HK-2 (cell line): ENCODE results near the gene TRPT1.

Experiments
- DNase-seq: peaks from one replicate; pipeline ENCODE4 v3.0.0-alpha.2; 2018; ENCODE audit not compliant: unreplicated experiment

The TRPT1 gene

DNA sequence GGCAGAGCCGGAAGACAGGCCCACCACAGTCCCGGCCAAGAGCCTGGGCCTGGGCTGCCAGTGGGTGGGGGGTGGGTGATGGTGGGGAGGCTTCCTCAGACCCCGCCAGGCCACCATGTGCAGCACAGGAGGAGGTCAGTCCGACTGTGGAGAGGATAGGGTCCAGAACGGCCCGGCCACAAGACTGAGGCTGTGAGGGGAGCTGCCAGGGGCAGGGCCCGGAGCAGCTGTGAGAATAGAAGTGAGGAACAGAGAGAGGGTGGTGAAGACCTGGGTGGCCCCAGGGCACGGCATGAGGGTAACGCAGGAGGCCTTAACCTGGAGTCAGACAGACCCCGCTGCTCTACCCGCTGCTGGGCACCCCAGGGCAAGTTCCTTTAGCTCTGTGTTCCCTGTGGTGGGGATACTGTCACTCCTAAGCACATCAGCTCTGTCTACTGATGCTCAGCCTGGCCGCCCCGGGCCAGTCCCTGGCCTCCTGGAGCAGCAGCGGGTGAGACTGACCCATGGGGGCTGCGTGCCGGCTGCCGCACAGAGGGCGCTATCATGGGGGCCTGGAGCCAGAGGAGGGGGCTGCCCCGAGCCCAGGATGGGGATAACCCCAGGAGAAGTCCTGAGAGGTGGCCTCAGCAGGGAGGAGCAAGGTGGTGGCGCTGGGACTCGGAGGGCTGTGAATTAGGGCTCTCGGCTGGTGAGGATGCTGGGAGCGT is 17.7 kb downstream of the TRPT1 start:
- no peak for DNase-seq

DNA sequence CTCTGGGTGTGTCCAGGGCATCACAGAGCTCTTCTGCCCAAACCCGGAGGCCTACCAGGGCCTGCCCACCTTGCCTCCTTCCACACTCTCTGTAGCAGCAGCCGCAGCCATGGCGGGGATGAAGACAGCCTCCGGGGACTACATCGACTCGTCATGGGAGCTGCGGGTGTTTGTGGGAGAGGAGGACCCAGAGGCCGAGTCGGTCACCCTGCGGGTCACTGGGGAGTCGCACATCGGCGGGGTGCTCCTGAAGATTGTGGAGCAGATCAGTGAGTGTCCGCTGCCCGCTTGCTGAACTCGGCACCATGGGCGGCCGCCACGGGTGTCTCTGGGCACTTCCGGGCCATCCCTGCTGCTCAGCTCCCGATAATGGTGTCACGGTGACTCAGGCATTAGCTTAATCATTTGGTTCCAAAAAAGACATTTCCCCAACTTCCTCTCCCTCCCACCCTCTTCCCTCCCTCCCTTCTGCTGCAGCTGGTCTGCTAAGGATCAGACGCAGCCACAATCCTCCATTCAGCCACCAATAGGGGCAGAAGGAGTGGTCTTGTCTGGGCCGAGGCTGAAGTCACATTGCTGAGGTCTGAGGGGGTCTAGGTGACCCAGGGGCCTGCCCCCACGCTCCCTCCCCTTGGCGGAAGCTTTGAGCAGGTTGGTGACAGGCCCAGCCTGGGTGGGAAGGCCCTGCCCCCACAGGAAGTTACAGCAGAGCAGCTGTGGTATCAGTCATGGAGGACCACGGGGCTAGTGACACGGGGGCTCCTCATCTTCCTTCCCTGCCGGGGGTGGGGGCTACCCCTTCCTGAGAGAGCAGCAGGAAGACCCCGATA is 18.5 kb downstream of the TRPT1 start:
- DNase-seq, result no peak

DNA sequence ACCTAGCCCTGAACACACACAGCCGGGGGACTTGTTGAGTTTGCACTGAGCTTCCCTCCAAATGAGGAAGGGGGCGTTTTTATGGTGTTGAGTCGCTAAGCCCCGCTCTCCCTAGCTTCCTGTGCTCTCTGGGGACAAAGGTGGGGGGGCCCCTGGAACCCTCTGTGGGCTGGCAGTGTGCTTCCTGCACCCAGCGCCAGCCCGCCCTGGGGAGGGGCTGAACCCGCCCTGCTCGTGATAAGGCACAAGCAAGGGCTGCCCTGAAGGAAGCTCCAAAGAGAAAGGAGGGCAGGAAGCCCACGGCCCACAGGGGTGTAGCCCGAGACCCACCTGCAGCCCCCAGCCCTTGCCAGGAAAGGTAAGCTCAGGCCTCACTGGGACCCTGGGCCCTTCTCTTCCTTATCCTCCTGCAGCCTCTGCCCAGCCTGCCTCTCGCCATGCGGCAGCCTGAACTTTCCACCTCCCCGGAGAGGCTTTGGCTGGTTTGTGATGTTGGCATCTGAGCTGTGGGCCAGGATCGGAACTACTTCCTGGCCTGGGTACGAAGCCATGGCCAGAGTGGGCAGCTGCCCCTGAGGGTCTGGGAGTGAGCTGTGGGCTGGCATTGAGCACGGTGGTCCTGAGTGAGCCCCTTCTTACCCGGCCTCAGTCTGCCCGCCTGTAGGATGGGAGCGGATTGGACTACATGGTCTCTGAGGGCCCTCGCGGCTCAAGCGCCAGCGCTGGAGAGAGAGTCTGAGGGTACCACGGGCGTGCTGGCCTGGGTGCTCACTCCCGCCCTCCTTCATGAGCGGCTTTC is 19.3 kb downstream of the TRPT1 start, which contains the start of gene FERMT3:
Gene FERMT3, plus strand, starts transcription at position 265 of the 799 bp plus-strand sequence. CDS start 644 bp downstream, outside the sequence.
- no peak for DNase-seq

DNA sequence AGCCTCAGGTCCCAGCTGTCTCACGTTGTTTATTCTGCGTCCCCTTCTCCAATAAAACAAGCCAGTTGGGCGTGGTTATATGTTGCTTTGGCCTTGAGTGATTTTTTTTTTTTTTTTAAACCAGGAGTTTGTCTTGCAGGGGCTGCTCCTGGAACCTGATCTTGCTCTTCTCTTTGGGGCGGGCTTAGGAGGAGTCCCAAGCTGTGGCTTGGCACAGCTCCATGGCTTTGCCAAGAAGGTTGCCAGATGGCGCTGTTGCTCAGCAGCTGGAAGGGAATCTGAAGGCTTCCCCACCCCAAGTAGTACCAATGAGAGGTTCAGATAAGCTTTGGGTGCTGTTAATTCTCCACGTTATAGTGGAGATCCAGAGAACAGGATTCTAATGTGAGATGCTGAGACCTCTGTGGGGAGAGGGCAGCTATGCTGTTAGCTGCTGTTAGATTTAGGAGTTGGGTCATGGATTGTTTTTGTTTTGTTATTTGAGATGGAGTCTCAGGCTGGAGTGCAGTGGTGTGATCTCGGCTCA is 21.5 kb downstream of the TRPT1 start:
- peak; percentile 68 for DNase-seq

DNA sequence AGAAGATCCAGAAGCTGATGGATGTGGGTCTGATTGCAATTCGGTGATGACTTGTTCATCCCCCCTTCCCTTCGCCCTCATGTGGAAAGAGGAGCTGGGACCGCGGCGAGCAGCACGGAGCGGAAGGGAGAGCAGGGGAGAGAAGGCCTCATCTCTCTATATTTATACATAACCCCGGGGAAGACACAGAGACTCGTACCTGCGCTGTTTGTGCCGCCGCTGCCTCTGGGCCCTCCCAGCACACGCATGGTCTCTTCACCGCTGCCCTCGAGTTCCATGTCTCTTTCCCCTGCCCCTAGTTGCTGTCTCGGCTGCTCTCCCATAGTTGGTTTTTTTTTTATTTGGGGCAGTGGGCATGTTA is 21.9 kb downstream of the TRPT1 start:
- DNase-seq, result no peak

DNA sequence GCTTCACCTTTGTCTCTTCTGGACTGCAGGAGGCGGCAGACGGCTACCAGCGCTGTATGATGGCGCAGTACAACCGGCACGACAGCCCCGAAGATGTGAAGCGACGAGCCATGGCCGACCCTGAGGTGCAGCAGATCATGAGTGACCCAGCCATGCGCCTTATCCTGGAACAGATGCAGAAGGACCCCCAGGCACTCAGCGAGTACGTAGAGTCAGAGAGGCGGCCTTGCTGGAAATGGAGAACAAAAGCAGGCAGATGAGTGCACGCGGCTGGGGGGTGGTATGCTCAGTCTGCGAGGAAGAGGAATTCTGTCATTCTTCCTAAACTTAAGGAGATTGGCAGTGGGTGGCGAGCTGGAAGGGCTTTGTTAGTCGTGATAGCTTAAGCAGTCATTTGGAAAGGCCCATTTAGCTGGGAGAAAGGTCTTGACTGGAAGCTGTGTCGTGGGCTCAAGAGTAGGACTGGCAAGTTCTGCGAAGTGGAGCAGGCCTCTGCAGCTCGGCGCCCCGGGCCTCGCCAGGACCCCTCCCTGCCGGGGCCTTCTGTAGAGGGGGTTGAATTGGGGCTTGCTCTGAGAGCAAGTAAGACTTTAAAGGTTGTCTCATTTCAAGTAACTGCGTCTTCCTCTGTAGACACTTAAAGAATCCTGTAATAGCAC is 22.4 kb downstream of the TRPT1 start:
- no peak for DNase-seq

DNA sequence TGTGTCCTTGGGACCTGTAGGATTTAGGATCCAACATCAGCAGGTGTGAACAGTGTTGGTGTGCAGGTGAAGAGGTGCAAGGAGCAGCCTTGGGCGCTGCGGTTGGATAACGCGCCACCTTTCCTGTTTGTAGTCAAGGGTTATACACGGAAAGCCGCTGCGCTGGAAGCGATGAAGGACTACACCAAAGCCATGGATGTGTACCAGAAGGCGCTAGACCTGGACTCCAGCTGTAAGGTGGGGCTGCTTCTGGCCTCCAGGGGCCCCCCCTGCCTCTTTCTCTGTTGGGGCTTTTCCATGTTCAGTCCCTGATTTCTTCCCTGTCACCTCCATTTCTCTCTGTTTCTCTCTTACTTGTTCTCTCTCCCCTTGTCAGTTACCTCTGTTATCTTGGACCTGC is 23.0 kb downstream of the TRPT1 start:
- DNase-seq, result no peak

DNA sequence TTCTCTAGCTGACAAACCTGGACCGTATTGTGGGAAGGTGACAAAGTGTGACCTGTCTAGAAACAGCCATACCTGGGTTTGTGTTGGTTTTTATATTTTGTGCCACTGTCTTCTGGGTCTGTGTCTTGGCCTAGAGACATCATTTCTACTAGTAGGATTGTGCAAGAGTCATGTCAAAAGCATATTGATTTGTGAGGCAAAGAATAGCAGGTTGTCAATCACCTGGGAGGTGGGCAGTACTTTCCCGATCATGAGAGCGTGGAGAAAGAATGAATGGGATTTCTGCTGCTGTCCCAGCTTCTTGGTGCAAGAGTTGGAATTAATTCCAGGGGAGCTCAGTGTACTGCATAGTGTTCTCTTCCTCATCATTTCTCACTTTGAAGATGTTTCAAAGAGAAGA is 24.4 kb downstream of the TRPT1 start:
- no peak for DNase-seq

DNA sequence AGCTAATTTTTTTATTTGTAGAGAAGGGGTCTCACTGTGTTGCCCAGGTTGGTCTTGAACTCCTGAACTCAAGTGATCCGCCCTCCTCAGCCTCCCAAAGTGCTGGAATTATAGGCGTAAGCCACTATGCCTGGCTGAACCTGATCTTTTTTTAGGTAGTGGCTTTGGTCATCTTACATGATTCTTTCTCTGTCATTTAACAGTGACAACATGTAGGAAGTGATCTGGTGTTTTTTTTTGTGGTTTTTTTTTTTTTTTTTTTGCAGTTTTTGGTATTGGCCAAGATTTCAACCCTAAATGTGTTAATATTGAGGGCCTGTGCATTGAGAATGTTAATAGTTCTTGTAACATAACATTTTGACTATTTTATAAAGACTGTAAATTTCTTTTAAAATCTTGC is 27.5 kb downstream of the TRPT1 start:
- DNase-seq, result no peak

DNA sequence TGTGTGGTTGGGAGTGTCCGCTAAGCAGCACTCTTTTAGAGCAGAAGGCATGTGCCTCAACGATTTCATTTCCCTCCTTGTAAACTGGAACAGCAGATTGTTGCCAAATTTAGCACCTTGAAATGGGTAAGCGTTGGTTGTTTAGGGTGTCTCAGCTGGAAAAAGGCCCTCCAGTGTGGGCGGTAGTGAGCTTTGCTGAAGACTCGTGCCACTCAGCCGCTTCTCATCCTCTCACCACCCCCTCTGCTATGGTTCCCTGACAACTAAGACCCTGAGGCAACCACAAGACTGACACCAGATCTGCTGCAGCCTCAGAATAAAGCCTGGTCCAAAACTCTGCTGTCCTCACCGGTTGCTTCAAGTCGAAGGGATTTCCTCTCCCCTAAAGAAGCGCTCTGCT is 29.4 kb downstream of the TRPT1 start:
- no peak for DNase-seq

DNA sequence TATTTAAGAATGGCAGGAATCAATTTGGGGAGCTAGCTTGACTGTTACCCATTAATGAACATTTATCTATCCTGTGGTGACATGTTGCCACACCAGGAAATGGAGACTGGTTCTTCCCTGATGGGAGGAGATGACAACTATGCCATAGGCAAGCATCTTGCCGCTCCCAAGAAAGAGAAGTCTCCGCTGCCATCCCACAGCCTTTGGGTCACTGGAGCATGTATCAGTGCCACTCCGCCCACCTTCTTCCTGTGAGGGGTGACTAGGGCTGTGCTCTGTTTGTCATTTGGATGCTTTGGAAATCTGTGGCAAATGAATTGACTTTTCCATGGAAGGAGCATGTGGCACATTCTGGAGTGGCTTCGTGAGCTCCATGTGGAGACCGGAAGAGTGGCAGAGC is 33.6 kb downstream of the TRPT1 start:
- no peak for DNase-seq

DNA sequence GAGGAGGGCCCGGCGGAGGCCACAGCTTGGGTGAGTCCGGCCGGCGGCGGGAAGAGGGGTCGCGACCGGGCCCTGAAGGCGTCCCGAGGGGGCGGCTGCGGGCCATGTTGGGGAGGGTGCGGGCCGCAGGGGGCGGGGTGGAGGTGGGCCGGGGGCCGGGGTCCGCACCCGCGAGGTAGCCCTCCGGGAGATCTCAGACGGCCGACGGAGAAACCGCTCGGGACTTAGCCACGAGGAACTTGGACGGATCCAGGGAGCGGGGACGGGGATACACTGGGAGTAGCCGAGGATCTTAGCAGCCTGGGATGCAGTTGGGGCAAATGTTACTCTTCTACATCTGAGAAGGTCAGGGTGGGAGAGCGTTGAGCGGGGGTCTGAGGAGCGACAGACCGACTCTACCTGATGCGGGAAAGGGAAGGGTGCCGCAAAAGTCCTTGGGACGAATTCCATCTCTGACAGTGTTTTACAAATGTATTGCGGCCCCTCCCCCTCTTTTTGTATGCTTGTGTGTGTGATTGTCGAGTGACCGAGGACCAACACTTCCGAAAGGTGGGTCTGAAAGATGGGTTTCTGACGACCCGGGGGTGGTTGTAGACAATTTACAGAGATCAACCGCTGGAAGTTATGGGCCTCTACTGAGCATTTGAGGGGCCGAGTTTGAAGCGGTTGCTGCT is 39.4 kb downstream of the TRPT1 start:
- no peak for DNase-seq

DNA sequence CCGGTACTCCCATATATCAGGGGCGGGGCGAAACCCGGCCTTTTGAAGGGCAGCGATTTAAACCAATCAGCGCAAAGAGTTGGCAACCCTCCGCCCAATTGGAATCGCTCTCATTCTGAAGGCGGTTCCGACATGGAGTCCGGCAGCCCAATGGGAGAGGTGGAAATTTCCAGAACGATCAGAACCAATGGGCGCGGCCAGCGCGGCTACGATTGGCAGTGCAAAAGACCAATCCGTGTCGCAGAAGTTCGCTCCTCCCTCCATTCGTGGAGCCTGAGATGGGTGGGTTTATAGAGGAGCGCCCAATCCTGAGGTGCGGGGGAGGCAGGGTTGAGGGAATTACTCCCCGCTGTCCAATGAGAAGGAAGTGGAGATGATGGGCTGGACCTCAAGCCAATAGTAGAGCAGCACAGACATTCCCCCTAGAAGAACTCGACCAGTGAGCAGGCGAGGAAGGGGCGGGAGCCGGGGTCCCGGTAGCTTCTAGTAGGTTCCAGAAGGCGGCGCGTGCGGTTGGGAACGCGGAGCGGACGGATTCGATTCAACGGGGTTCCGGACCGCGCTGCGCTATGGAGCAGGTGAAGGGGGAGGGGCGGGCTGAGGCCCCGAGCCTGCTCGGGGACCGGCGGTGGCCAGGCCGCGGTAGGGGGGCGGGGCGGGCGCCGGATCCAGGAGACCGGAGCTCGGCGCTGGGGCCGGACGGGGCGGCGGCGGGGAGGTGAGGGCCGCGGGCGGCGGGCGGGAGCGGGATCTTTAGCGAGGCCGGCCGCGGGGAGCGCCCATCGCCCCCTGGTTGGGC is 40.1 kb downstream of the TRPT1 start, which contains the start of gene STIP1:
Gene STIP1, plus strand, starts transcription at position 479 of the 799 bp plus-strand sequence. Its CDS starts 91 bp downstream, at position 570.
- peak; percentile 98 for DNase-seq

DNA sequence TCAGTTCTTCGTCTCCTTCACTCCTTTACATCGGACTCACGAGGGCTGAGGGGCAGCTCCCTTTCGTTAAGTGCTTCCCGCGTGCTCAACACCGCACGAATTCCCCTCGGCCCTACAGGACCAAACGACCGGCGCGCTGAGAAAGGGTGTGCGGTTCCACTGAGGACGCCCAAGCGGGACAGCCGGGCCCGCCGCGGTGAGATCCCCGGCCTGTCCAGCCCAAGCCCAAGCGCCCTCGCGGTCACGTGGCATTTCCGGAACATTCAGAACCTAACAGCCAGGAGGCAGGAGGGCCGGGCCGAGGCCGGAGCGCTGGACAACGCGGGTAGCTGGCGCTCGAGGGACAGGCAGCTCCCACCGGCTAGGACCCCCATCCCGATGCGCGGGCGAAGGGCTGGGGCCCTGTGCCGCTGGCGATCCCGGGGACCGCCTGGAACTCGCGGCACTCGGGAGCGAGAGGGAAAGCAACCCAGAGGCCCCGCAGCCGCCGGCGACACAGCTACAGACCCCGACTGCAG is 40.8 kb downstream of the TRPT1 start:
- no peak for DNase-seq

DNA sequence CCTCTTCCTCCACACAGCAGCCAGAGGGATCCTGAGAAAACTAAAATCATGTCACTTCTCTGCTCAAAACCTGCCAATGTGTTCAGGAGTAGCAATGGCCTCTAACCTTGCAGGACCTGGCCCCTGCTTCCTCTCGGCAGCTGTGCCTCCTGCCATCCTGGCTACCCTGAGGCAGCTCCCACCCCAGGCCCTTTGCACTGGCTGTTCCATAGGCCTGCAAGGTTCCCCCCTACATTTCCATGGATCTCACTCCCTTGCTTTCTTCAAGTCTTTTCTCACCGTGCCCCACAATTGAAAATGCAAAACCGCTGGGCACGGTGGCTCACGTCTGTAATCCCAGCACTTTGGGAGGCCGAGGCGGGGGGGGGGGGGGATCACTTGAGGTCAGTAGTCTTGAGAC is 42.1 kb downstream of the TRPT1 start:
- DNase-seq, result no peak

DNA sequence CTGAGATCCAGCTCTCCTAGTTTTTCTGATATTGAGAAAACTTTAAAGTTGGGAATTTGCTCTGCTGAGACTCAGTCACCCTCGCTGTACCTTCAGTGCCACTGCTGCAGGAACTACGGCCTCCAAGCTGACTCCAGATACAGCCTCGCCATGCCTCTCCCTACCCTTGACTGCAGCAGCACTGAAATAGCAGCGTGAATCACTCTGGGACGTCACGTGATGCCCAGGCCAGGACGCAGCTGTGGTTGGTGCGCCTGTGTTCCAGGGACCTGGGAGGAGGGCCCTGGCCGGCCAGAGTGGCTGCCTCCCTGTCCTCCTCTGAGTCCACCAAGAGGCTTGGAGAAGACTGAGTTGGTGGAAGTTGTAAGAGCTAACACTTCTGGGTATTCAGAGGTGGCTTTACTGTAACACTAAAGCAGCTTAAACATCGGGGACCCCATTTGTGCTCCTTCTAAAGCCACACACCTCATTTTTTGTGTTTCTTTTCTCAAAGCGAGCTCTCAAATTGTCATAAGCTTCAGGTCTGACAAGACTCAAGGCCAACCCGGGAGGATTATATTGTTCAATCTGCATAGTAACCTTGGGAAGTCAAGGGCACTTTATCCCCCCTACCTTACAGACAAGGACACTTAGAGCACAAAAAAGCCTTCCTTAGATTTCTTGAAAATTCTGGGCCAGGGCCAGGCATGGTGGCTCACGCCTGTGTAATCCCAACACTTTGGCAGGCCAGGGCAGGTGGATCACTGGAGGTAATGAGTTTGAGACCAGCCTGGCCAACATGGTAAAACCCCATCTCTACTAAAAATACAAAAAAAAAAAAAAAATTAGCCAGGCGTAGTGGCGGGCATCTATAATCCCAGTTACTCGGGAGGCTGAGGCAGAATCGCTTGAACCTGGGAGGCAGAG is 44.2 kb downstream of the TRPT1 start:
- peak; percentile 87 for DNase-seq

DNA sequence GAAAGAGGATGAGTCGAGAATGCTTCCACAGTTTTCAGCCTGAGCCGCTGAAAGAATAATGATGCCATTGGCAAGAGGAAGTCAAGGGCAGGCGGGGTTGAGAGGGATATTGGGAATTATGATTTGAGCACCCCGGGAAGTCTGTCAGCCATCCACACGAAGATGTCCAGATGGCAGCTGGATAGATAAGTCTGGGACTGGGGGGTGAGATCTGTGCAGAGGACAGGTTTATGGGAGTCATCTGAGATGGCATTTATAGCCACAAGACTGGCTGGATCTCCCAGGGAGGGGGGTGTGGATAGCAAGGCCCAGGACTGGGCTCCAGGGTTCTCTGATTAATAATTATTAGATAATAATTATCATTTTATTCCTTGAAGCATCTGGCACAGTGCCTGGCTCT is 45.1 kb downstream of the TRPT1 start:
- DNase-seq, result no peak

DNA sequence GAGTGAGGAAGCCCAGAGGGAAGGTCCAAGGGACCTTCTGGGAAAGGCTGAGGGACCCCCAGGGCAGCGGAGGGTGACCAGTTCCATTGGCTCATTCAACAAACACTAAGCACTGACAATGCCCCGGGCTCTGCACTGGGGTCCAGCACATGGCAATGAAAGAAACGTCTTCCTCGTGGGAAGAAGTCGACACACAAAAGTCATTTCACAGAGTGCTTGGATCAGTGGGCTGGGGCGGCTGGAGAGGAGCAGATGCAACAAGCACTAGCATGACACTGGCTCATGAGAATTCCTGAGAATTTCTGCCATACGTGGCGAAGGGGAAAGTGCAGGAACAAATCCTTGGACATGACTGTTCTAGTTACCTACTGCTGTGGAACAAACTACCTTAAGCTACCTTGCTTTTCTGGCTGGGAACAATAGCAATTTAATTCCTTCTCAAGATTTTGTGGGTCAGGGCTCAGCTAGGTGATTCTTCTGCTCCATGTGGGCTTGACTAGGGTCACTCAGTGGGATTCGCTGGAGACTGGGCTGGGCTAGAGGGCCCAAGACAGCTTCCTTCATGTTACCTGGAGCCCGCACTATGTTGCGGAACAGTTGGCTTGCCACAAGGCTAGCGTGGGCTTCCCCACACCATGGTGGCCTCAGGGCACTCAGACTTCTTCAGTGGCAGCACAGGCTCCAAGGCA is 46.9 kb downstream of the TRPT1 start:
- DNase-seq, result no peak
